ENCODE data around the gene DNAH2. TPM values are rescaled to one million over a fixed set of nuclear protein-coding genes. Genes with fewer than 3 reads are reported as not detected.

DNAH2 gene
- total and polyA plus RNA-seq, 2 experiments from 2014 or later: 0.38 TPM; not detected in 1

DNA sequence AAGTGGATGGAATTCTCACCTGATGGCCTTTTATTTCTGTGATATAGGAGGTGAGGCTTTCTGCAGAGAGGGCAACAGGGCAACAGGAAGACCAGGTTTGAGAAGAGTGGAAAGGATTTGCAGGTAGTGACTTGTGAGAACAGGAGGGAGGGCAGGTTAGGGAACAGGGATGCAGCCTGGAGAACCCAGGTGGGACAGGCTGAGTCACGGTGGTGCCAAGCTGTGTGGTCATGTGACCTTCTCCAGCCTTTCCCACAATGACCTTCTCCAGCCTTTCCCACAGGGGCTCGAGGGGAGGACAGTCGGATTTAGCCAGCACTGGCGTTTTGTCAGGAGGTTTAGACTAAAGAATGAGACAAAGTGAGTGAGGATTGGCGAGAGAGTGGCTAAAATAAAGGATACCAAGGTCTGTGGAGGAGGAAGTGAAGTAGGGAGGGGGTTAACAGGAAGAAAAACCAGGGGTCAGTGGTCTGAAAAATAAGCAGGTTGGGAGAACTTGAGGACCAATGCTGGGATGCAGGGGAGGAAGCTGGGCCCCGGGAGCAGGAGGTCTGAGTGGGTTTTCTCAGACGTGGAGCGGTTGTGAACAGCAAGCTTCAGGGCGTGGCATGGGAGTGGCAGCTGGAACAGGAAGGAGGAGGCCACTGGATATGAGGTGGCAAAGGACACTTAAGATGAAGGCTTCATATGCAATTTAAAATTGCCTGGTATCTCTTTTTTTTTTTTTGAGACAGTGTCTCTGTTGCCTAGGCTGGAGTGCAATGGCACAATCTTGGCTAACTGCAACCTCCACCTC, 37.7 kb downstream of the DNAH2 start:
- Mint-ChIP-seq H3K9me3 (no peaks in the 10 kb centered on the region), H3K27me3 (ENCODE audit: insufficient read depth, low read depth, poor library complexity) (peaks cover 11% of the 10 kb centered on the region), H3K27ac (no peak overlapping the region), H3K4me3 (no peak overlapping the region), H3K36me3 (ENCODE audit: low read depth) (no peaks in the 10 kb centered on the region), H3K4me1 (peaks cover 6% of the 10 kb centered on the region)
- no peak overlapping the region for H3K4me3 ChIP-seq
- H3K9me2 ChIP-seq (ENCODE audit: insufficient read depth): no peaks in the 10 kb centered on the region
- H3K27ac ChIP-seq (ENCODE audit: low read depth): no peak overlapping the region
- TF ChIP-seq NANOG (IDR thresholded peaks at IDR 0.05; ENCODE audit: borderline replicate concordance) (no peak), STAT1 (IDR thresholded peaks at IDR 0.05; ENCODE audit: unreplicated experiment) (no peak), EZH2 (IDR thresholded peaks at IDR 0.05; ENCODE audit: low read depth, unreplicated experiment) (no peak), ZNF114 (CRISPR knock-in tag; IDR thresholded peaks at IDR 0.05) (no peak), ZNF331 (CRISPR knock-in tag; IDR thresholded peaks at IDR 0.05; ENCODE audit: low read depth) (no peak), CREB1 (CRISPR knock-in tag; IDR thresholded peaks at IDR 0.05; ENCODE audit: low read depth) (no peak), POLR2AphosphoS5 (IDR thresholded peaks at IDR 0.05; ENCODE audit: low read depth) (no peak), JUNB (IDR thresholded peaks at IDR 0.05; ENCODE audit: unreplicated experiment) (no peak), EZH2phosphoT487 (IDR thresholded peaks at IDR 0.05; ENCODE audit: unreplicated experiment) (no peak)
- TF ChIP-seq, protein P1, sequence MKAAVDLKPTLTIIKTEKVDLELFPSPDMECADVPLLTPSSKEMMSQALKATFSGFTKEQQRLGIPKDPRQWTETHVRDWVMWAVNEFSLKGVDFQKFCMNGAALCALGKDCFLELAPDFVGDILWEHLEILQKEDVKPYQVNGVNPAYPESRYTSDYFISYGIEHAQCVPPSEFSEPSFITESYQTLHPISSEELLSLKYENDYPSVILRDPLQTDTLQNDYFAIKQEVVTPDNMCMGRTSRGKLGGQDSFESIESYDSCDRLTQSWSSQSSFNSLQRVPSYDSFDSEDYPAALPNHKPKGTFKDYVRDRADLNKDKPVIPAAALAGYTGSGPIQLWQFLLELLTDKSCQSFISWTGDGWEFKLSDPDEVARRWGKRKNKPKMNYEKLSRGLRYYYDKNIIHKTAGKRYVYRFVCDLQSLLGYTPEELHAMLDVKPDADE (IDR thresholded peaks at IDR 0.05): no peak
- TF ChIP-seq, protein P2, sequence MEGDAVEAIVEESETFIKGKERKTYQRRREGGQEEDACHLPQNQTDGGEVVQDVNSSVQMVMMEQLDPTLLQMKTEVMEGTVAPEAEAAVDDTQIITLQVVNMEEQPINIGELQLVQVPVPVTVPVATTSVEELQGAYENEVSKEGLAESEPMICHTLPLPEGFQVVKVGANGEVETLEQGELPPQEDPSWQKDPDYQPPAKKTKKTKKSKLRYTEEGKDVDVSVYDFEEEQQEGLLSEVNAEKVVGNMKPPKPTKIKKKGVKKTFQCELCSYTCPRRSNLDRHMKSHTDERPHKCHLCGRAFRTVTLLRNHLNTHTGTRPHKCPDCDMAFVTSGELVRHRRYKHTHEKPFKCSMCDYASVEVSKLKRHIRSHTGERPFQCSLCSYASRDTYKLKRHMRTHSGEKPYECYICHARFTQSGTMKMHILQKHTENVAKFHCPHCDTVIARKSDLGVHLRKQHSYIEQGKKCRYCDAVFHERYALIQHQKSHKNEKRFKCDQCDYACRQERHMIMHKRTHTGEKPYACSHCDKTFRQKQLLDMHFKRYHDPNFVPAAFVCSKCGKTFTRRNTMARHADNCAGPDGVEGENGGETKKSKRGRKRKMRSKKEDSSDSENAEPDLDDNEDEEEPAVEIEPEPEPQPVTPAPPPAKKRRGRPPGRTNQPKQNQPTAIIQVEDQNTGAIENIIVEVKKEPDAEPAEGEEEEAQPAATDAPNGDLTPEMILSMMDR (conservative IDR thresholded peaks at IDR 0.05; ENCODE audit: low read depth in 2 of 2): no peak
- TF ChIP-seq, protein P3, sequence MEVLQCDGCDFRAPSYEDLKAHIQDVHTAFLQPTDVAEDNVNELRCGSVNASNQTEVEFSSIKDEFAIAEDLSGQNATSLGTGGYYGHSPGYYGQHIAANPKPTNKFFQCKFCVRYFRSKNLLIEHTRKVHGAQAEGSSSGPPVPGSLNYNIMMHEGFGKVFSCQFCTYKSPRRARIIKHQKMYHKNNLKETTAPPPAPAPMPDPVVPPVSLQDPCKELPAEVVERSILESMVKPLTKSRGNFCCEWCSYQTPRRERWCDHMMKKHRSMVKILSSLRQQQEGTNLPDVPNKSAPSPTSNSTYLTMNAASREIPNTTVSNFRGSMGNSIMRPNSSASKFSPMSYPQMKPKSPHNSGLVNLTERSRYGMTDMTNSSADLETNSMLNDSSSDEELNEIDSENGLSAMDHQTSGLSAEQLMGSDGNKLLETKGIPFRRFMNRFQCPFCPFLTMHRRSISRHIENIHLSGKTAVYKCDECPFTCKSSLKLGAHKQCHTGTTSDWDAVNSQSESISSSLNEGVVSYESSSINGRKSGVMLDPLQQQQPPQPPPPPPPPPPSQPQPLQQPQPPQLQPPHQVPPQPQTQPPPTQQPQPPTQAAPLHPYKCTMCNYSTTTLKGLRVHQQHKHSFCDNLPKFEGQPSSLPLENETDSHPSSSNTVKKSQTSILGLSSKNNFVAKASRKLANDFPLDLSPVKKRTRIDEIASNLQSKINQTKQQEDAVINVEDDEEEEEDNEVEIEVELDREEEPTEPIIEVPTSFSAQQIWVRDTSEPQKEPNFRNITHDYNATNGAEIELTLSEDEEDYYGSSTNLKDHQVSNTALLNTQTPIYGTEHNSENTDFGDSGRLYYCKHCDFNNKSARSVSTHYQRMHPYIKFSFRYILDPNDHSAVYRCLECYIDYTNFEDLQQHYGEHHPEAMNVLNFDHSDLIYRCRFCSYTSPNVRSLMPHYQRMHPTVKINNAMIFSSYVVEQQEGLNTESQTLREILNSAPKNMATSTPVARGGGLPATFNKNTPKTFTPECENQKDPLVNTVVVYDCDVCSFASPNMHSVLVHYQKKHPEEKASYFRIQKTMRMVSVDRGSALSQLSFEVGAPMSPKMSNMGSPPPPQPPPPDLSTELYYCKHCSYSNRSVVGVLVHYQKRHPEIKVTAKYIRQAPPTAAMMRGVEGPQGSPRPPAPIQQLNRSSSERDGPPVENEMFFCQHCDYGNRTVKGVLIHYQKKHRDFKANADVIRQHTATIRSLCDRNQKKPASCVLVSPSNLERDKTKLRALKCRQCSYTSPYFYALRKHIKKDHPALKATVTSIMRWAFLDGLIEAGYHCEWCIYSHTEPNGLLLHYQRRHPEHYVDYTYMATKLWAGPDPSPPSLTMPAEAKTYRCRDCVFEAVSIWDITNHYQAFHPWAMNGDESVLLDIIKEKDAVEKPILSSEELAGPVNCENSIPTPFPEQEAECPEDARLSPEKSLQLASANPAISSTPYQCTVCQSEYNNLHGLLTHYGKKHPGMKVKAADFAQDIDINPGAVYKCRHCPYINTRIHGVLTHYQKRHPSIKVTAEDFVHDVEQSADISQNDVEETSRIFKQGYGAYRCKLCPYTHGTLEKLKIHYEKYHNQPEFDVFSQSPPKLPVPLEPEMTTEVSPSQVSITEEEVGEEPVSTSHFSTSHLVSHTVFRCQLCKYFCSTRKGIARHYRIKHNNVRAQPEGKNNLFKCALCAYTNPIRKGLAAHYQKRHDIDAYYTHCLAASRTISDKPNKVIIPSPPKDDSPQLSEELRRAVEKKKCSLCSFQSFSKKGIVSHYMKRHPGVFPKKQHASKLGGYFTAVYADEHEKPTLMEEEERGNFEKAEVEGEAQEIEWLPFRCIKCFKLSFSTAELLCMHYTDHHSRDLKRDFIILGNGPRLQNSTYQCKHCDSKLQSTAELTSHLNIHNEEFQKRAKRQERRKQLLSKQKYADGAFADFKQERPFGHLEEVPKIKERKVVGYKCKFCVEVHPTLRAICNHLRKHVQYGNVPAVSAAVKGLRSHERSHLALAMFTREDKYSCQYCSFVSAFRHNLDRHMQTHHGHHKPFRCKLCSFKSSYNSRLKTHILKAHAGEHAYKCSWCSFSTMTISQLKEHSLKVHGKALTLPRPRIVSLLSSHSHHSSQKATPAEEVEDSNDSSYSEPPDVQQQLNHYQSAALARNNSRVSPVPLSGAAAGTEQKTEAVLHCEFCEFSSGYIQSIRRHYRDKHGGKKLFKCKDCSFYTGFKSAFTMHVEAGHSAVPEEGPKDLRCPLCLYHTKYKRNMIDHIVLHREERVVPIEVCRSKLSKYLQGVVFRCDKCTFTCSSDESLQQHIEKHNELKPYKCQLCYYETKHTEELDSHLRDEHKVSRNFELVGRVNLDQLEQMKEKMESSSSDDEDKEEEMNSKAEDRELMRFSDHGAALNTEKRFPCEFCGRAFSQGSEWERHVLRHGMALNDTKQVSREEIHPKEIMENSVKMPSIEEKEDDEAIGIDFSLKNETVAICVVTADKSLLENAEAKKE (CRISPR knock-in tag; IDR thresholded peaks at IDR 0.05): no peak
- TF ChIP-seq, protein P4, sequence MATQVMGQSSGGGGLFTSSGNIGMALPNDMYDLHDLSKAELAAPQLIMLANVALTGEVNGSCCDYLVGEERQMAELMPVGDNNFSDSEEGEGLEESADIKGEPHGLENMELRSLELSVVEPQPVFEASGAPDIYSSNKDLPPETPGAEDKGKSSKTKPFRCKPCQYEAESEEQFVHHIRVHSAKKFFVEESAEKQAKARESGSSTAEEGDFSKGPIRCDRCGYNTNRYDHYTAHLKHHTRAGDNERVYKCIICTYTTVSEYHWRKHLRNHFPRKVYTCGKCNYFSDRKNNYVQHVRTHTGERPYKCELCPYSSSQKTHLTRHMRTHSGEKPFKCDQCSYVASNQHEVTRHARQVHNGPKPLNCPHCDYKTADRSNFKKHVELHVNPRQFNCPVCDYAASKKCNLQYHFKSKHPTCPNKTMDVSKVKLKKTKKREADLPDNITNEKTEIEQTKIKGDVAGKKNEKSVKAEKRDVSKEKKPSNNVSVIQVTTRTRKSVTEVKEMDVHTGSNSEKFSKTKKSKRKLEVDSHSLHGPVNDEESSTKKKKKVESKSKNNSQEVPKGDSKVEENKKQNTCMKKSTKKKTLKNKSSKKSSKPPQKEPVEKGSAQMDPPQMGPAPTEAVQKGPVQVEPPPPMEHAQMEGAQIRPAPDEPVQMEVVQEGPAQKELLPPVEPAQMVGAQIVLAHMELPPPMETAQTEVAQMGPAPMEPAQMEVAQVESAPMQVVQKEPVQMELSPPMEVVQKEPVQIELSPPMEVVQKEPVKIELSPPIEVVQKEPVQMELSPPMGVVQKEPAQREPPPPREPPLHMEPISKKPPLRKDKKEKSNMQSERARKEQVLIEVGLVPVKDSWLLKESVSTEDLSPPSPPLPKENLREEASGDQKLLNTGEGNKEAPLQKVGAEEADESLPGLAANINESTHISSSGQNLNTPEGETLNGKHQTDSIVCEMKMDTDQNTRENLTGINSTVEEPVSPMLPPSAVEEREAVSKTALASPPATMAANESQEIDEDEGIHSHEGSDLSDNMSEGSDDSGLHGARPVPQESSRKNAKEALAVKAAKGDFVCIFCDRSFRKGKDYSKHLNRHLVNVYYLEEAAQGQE (IDR thresholded peaks at IDR 0.05; ENCODE audit: unreplicated experiment): no peak
- no peak overlapping the region; the same call in 1 of the 2 replicates for H3K4me2 ChIP-seq
- no peaks in the 10 kb centered on the region for H3K27me3 ChIP-seq (ENCODE audit: insufficient read depth)
- no peaks in the 10 kb centered on the region for H3K36me3 ChIP-seq (ENCODE audit: insufficient read depth)
- peak overlapping the region; percentile 88; the same call in 1 of the 2 replicates for H2AFZ ChIP-seq
- no peaks in the 10 kb centered on the region for H4K20me1 ChIP-seq (replicated peaks; ENCODE audit: insufficient read depth)
- H3K4me1 ChIP-seq (ENCODE audit: insufficient read depth): no peaks in the 10 kb centered on the region
- no peaks in the 10 kb centered on the region for H3K79me2 ChIP-seq (replicated peaks; ENCODE audit: insufficient read depth)
- DNase-seq (ENCODE audit: low spot score) (no peak), ATAC-seq (peak; percentile 65)
- no peaks in the 10 kb centered on the region for H3F3A ChIP-seq (replicated peaks; ENCODE audit: low read depth)

All from GM23338 (cell line).